Measurements from ENCODE around the gene ARFGEF2. TPM values are rescaled to one million over a fixed set of nuclear protein-coding genes. Genes with fewer than 3 reads are reported as not detected.

Gene ARFGEF2
- total and polyA plus RNA-seq, 5 donors from 2014 or later = 6.8 to 22.1 (median 7.7) TPM

DNA sequence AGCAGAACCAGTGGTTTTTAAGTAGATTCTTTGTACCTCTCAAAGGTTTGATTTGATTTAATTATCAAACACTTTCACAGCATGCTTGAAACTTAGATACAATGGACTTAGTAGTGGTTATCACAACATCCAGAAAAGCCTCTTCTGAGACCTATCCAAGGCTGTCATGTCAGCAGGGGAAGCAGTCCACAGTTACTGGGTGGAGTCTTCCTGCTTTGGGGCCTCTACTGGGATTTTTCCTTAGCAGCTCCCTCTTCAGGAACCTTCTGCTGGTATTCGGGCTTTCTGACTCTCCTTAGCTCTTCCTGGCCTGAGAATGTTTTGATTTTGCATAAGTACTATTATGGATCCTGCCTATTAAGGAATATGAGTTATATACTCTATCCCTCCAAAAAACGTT lies 36.0 kb downstream of the ARFGEF2 start:
- Histone ChIP-seq H3K27ac (ENCODE audit: insufficient read depth, low read length, poor library complexity, severe bottlenecking) (no peak overlapping the region), H3K4me3 (ENCODE audit: low read depth, low read length) (no peak overlapping the region), H3K9me3 (ENCODE audit: control insufficient read depth in 2 of 2, low read length in 2 of 2) (no peaks in the 10 kb centered on the region), H3K27me3 (ENCODE audit: control insufficient read depth, insufficient read depth, low read length) (no peaks in the 10 kb centered on the region), H3K36me3 (ENCODE audit: control insufficient read depth, insufficient read depth, low read length) (peaks cover 60% of the 10 kb centered on the region), H3K4me1 (ENCODE audit: control insufficient read depth, insufficient read depth, low read length, poor library complexity, severe bottlenecking) (no peaks in the 10 kb centered on the region)
- Mint-ChIP-seq H3K27me3 (no peaks in the 10 kb centered on the region), H3K36me3 (peaks cover 48% of the 10 kb centered on the region), H3K4me1 (peaks cover 0 to 5% (median 0%) of the 10 kb centered on the region in 4 donors), H3K4me3 (no peak overlapping the region), H3K9me3 (peaks cover 0 to 1% (median 0%) of the 10 kb centered on the region in 7 donors), H3K27ac (peak overlapping the region in 2 of 3 donors; percentile 3 to 10)
- DNase-seq (no peak), ATAC-seq (ENCODE audit: low read depth in 2 of 2) (no peak)

DNA sequence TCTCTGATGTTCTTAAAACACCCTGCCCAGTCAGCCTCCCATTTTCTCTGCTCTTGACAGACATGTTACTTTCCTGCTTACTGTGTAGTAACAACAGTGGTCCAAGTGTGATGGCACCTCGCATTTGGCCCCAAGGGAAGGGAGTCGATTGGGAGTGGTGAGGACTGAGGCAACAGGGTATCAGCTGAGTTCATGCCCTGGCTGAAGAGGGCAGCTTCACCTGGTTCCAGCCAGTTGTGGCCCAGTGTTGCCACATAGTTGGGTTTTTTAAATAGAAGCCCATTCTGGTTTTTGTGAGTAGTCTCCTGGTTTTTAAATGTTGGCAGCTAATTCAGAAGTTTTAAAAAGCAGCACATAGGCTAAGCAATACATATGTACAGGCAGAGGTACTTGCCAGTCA lies 37.2 kb downstream of the ARFGEF2 start:
- H3K4me1 ChIP-seq (ENCODE audit: control insufficient read depth, insufficient read depth, low read length, poor library complexity, severe bottlenecking) = no peaks in the 10 kb centered on the region
- H3K27ac Mint-ChIP-seq = no peak overlapping the region
- ATAC-seq (ENCODE audit: low read depth in 2 of 2) = no peak
- H3K27me3 Mint-ChIP-seq = no peaks in the 10 kb centered on the region
- peaks cover 0 to 5% (median 0%) of the 10 kb centered on the region in 4 donors for H3K4me1 Mint-ChIP-seq
- no peak overlapping the region for H3K4me3 ChIP-seq (ENCODE audit: low read depth, low read length)
- peaks cover 54% of the 10 kb centered on the region for H3K36me3 ChIP-seq (ENCODE audit: control insufficient read depth, insufficient read depth, low read length)
- H3K27me3 ChIP-seq (ENCODE audit: control insufficient read depth, insufficient read depth, low read length) = no peaks in the 10 kb centered on the region
- no peak overlapping the region for H3K4me3 Mint-ChIP-seq
- no peak for DNase-seq
- peaks cover 47% of the 10 kb centered on the region for H3K36me3 Mint-ChIP-seq
- no peak overlapping the region for H3K27ac ChIP-seq (ENCODE audit: insufficient read depth, low read length, poor library complexity, severe bottlenecking)
- peaks cover 0 to 1% (median 0%) of the 10 kb centered on the region in 7 donors for H3K9me3 Mint-ChIP-seq
- no peaks in the 10 kb centered on the region for H3K9me3 ChIP-seq (ENCODE audit: control insufficient read depth in 2 of 2, low read length in 2 of 2)

GRCh38 chr20:48959899-48960550 lies 38.5 kb downstream of the ARFGEF2 start:
- Histone ChIP-seq H3K27me3 (ENCODE audit: control insufficient read depth, insufficient read depth, low read length) (no peaks in the 10 kb centered on the region), H3K36me3 (ENCODE audit: control insufficient read depth, insufficient read depth, low read length) (peaks cover 42% of the 10 kb centered on the region), H3K27ac (ENCODE audit: insufficient read depth, low read length, poor library complexity, severe bottlenecking) (no peak overlapping the region), H3K4me1 (ENCODE audit: control insufficient read depth, insufficient read depth, low read length, poor library complexity, severe bottlenecking) (no peaks in the 10 kb centered on the region), H3K9me3 (ENCODE audit: control insufficient read depth in 2 of 2, low read length in 2 of 2) (no peaks in the 10 kb centered on the region), H3K4me3 (ENCODE audit: low read depth, low read length) (no peak overlapping the region)
- Mint-ChIP-seq H3K4me3 (no peak overlapping the region), H3K4me1 (no peaks in the 10 kb centered on the region), H3K27ac (no peak overlapping the region), H3K36me3 (peaks cover 44% of the 10 kb centered on the region), H3K9me3 (peaks cover 0 to 1% (median 0%) of the 10 kb centered on the region in 7 donors), H3K27me3 (no peaks in the 10 kb centered on the region)
- DNase-seq (peak in 1 of 3 donors; percentile 10), ATAC-seq (ENCODE audit: low read depth in 2 of 2) (no peak)

- no peaks in the 10 kb centered on the region for H3K9me3 ChIP-seq (ENCODE audit: control insufficient read depth in 2 of 2, low read length in 2 of 2)
- no peak for ATAC-seq (ENCODE audit: low read depth in 2 of 2)
- H3K4me3 ChIP-seq (ENCODE audit: low read depth, low read length) = no peak overlapping the region
- no peaks in the 10 kb centered on the region for H3K27me3 Mint-ChIP-seq
- no peaks in the 10 kb centered on the region for H3K4me1 Mint-ChIP-seq
- peaks cover 27% of the 10 kb centered on the region for H3K36me3 Mint-ChIP-seq
- H3K4me3 Mint-ChIP-seq = no peak overlapping the region
- no peak for DNase-seq
- H3K36me3 ChIP-seq (ENCODE audit: control insufficient read depth, insufficient read depth, low read length) = peaks cover 42% of the 10 kb centered on the region
- no peaks in the 10 kb centered on the region for H3K4me1 ChIP-seq (ENCODE audit: control insufficient read depth, insufficient read depth, low read length, poor library complexity, severe bottlenecking)
- no peaks in the 10 kb centered on the region for H3K27me3 ChIP-seq (ENCODE audit: control insufficient read depth, insufficient read depth, low read length)
- peaks cover 0 to 1% (median 0%) of the 10 kb centered on the region in 7 donors for H3K9me3 Mint-ChIP-seq
- no peak overlapping the region for H3K27ac Mint-ChIP-seq
- H3K27ac ChIP-seq (ENCODE audit: insufficient read depth, low read length, poor library complexity, severe bottlenecking) = no peak overlapping the region
Measured at GRCh38 chr20:48962421-48962820, 40.9 kb downstream of the ARFGEF2 start.

- Histone ChIP-seq H3K4me1 (ENCODE audit: control insufficient read depth, insufficient read depth, low read length, poor library complexity, severe bottlenecking) (no peaks in the 10 kb centered on the region), H3K9me3 (ENCODE audit: control insufficient read depth in 2 of 2, low read length in 2 of 2) (no peaks in the 10 kb centered on the region), H3K27ac (ENCODE audit: insufficient read depth, low read length, poor library complexity, severe bottlenecking) (no peak overlapping the region), H3K27me3 (ENCODE audit: control insufficient read depth, insufficient read depth, low read length) (no peaks in the 10 kb centered on the region), H3K4me3 (ENCODE audit: low read depth, low read length) (no peak overlapping the region), H3K36me3 (ENCODE audit: control insufficient read depth, insufficient read depth, low read length) (peaks cover 41% of the 10 kb centered on the region)
- Mint-ChIP-seq H3K27ac (no peak overlapping the region), H3K36me3 (peaks cover 24% of the 10 kb centered on the region), H3K4me1 (no peaks in the 10 kb centered on the region), H3K4me3 (no peak overlapping the region), H3K9me3 (no peaks in the 10 kb centered on the region), H3K27me3 (no peaks in the 10 kb centered on the region)
- no peak for ATAC-seq (ENCODE audit: low read depth in 2 of 2)
- DNase-seq = no peak
Measured at GRCh38 chr20:48962976-48963771, 41.7 kb downstream of the ARFGEF2 start.

- H3K36me3 Mint-ChIP-seq = peaks cover 35% of the 10 kb centered on the region
- Histone ChIP-seq H3K27ac (ENCODE audit: insufficient read depth, low read length, poor library complexity, severe bottlenecking) (no peak overlapping the region), H3K27me3 (ENCODE audit: control insufficient read depth, insufficient read depth, low read length) (no peaks in the 10 kb centered on the region), H3K36me3 (ENCODE audit: control insufficient read depth, insufficient read depth, low read length) (peaks cover 46% of the 10 kb centered on the region), H3K4me1 (ENCODE audit: control insufficient read depth, insufficient read depth, low read length, poor library complexity, severe bottlenecking) (no peaks in the 10 kb centered on the region), H3K9me3 (ENCODE audit: control insufficient read depth in 2 of 2, low read length in 2 of 2) (no peaks in the 10 kb centered on the region), H3K4me3 (ENCODE audit: low read depth, low read length) (no peak overlapping the region)
- H3K4me1 Mint-ChIP-seq = no peaks in the 10 kb centered on the region
- H3K4me3 Mint-ChIP-seq = no peak overlapping the region
- no peaks in the 10 kb centered on the region for H3K27me3 Mint-ChIP-seq
- H3K27ac Mint-ChIP-seq = no peak overlapping the region
- DNase-seq (no peak), ATAC-seq (ENCODE audit: low read depth in 2 of 2) (no peak)
- no peaks in the 10 kb centered on the region for H3K9me3 Mint-ChIP-seq
Measured at GRCh38 chr20:48965189-48965910, 43.8 kb downstream of the ARFGEF2 start.

GRCh38 chr20:48970681-48971365 lies 49.3 kb downstream of the ARFGEF2 start:
- DNase-seq = no peak
- no peak overlapping the region for H3K4me3 ChIP-seq (ENCODE audit: low read depth, low read length)
- peaks cover 67% of the 10 kb centered on the region for H3K36me3 ChIP-seq (ENCODE audit: control insufficient read depth, insufficient read depth, low read length)
- Mint-ChIP-seq H3K27ac (no peak overlapping the region), H3K4me1 (no peaks in the 10 kb centered on the region), H3K36me3 (peaks cover 53% of the 10 kb centered on the region), H3K4me3 (no peak overlapping the region), H3K27me3 (no peaks in the 10 kb centered on the region), H3K9me3 (no peaks in the 10 kb centered on the region)
- ATAC-seq (ENCODE audit: low read depth in 2 of 2) = no peak
- H3K9me3 ChIP-seq (ENCODE audit: control insufficient read depth in 2 of 2, low read length in 2 of 2) = no peaks in the 10 kb centered on the region
- no peak overlapping the region for H3K27ac ChIP-seq (ENCODE audit: insufficient read depth, low read length, poor library complexity, severe bottlenecking)
- no peaks in the 10 kb centered on the region for H3K27me3 ChIP-seq (ENCODE audit: control insufficient read depth, insufficient read depth, low read length)
- no peaks in the 10 kb centered on the region for H3K4me1 ChIP-seq (ENCODE audit: control insufficient read depth, insufficient read depth, low read length, poor library complexity, severe bottlenecking)
